ENCODE data around the gene LRMDA. TPM values are rescaled to one million over a fixed set of nuclear protein-coding genes. Genes with fewer than 3 reads are reported as not detected.

Gene LRMDA
- total and polyA plus RNA-seq, 7 donors = 1.0 to 5.7 (median 2.5) TPM

DNA sequence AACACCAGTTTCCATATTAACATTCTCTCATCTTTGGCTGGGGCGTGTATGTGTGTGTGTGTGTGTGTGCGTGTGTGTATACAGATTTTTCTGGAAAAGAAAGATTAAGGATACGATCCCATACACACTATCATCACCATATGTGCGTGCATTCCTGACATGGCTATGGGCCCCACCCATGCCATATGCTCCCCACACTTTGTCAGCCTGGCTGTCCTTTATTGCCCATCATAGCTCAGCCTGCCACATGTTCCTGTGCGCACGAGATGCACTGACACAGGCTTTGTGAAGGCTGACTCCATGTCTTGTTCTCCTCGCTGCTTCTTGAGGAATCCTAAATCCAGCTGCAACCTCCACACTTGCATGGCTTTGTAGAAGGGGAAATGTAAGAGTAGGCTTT, 984.1 kb downstream of the LRMDA start:
- H3K27me3 ChIP-seq (ENCODE audit: insufficient read depth in 3 of 3, low read length in 2 of 3) = no peaks in the 10 kb centered on the region
- WGBS, 3 donors = 86 to 88% (median 86%) methylated on average over 7 of the region's 7 CpGs
- no peak overlapping the region for H3K4me3 ChIP-seq
- TF ChIP-seq CTCF (IDR thresholded peaks at IDR 0.05) = no peak
- no peaks in the 10 kb centered on the region for H3K36me3 ChIP-seq (ENCODE audit: insufficient read depth in 1 of 2, low read depth in 1 of 2)
- intact Hi-C loops (cut with DNase I) = no loop called here
- H3K27ac ChIP-seq = no peak overlapping the region
- H3K4me1 ChIP-seq = no peaks in the 10 kb centered on the region
- DNase-seq = no peak
- H3K9me3 ChIP-seq = peaks cover 5% of the 10 kb centered on the region
- ATAC-seq = no peak

DNA sequence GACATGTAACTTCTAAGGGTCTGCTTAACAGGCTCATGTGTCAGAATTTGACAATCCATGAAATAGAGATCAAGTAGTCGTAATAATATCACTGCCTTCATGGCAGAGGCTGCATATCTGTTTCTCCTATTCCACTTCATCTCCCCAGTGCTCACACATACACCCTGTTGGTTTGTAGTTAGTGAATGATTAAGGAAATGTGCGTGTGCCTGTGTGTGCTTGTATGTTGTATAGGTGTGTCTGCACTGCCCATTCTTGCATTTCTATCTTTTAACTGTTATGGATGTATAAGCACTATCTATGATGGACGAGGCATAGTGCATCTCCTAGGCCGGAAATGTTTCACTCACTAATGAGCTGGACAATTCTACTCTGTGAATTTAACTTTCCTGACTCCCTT, 985.2 kb downstream of the LRMDA start:
- Histone ChIP-seq H3K9me3 (peaks cover 5% of the 10 kb centered on the region), H3K36me3 (ENCODE audit: insufficient read depth in 1 of 2, low read depth in 1 of 2) (no peaks in the 10 kb centered on the region), H3K27ac (no peak overlapping the region), H3K27me3 (ENCODE audit: insufficient read depth in 3 of 3, low read length in 2 of 3) (no peaks in the 10 kb centered on the region), H3K4me1 (no peaks in the 10 kb centered on the region), H3K4me3 (no peak overlapping the region)
- no peak for ATAC-seq
- TF ChIP-seq CTCF (IDR thresholded peaks at IDR 0.05) = no peak
- DNase-seq = no peak
- intact Hi-C loops (cut with DNase I) = no loop called here
- 77 to 84% (median 82%) methylated on average over 4 of the region's 4 CpGs for WGBS, 3 donors

GRCh38 chr10:76420725-76421124, 989.3 kb downstream of the LRMDA start:
- no peak for ATAC-seq

DNA sequence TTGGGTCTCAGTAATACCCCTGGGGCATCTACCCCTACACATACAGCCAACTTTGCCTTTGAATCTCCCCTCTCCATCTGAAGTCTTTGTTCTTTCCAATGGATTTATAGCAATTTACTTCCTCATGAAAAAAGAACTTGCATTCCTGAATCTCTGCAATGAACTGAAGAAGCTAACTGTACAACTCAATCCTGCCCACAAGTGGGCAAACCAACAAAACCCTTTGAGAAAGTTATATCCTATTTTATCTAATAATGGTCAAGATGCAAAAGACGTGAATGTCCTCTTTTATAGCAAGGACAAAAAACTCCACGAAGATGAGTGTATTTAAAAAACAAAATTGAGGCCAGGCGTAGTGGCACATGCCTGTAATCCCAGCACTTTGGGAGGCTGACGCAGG, 991.3 kb downstream of the LRMDA start:
- Histone ChIP-seq H3K36me3 (ENCODE audit: insufficient read depth in 1 of 2, low read depth in 1 of 2) (no peaks in the 10 kb centered on the region), H3K4me1 (no peaks in the 10 kb centered on the region), H3K27ac (no peak overlapping the region), H3K27me3 (ENCODE audit: insufficient read depth in 3 of 3, low read length in 2 of 3) (no peaks in the 10 kb centered on the region), H3K9me3 (peaks cover 5% of the 10 kb centered on the region), H3K4me3 (no peak overlapping the region)
- 91 to 94% (median 94%) methylated on average over 4 of the region's 4 CpGs for WGBS, 3 donors
- no peak for ATAC-seq
- intact Hi-C loops (cut with DNase I) = no loop called here
- no peak for DNase-seq
- TF ChIP-seq CTCF (IDR thresholded peaks at IDR 0.05) = no peak

More at GRCh38 chr10:76420725-76421124, 989.3 kb downstream of the LRMDA start:
- Histone ChIP-seq H3K4me1 (no peaks in the 10 kb centered on the region), H3K27ac (no peak overlapping the region), H3K27me3 (ENCODE audit: insufficient read depth in 3 of 3, low read length in 2 of 3) (no peaks in the 10 kb centered on the region), H3K4me3 (no peak overlapping the region), H3K9me3 (peaks cover 5% of the 10 kb centered on the region), H3K36me3 (ENCODE audit: insufficient read depth in 1 of 2, low read depth in 1 of 2) (no peaks in the 10 kb centered on the region)
- WGBS, 3 donors = 95 to 97% (median 96%) methylated on average over 4 of the region's 4 CpGs
- no peak for TF ChIP-seq CTCF (IDR thresholded peaks at IDR 0.05)
- intact Hi-C loops (cut with DNase I) = no loop called here
- DNase-seq = no peak
